ENCODE measurements around the gene ALDH4A1.

- TF ChIP-seq CTCF (conservative IDR thresholded peaks at IDR 0.05; ENCODE audit: low read depth, low read length) (no peak), EZH2 (IDR thresholded peaks at IDR 0.05; ENCODE audit: borderline replicate concordance, low read depth, low read length, poor library complexity, severe bottlenecking) (no peak)
These were observed 22.5 kb downstream of the ALDH4A1 start for GRCh38 chr1:18879791-18880309.
